ENCODE measurements around the gene CRISPLD2.

Gene CRISPLD2

DNA sequence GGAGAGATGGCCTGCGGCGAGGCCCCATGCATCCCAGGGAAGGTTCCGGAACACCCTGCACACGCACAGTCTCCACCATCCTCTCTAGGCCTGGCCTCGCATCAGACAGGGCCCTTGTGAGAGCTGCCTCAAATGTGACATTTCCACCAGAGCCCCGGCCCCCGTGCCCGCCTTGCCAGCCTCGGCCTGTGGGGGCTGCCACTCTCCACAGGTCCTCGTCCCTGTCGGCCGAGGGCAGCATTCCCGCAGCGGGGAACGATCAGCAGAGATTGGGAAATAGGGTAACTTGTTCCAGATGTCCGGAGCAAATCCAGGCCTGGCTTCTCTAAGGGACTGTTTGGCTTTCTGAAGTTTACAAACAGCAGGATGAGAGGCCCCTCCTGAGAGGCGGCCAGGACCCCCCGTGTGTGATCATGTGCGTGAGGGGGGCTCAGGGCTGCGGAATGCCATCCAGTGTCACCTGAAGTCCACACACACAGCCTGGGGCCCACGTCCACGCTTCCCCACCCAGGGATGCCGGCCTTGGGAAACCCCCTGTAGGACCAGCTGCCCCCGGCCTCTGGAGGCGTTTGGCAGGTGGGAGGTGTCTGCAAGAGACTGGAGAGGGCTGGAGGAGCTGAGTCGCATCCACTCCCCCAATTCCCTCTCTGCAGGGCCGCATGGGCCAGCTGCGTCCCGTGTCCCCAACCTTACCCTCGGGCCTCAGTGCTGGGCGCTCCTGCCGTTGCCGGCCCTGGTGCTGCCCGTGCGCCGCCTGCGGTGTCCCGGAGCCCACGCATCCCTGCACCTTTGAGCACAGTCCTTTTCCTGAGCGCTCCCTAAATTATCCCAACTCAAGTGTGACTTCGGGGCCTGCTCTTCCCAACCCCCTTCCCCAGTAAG, 121.1 kb downstream of the CRISPLD2 start:
- TF ChIP-seq, protein P1, sequence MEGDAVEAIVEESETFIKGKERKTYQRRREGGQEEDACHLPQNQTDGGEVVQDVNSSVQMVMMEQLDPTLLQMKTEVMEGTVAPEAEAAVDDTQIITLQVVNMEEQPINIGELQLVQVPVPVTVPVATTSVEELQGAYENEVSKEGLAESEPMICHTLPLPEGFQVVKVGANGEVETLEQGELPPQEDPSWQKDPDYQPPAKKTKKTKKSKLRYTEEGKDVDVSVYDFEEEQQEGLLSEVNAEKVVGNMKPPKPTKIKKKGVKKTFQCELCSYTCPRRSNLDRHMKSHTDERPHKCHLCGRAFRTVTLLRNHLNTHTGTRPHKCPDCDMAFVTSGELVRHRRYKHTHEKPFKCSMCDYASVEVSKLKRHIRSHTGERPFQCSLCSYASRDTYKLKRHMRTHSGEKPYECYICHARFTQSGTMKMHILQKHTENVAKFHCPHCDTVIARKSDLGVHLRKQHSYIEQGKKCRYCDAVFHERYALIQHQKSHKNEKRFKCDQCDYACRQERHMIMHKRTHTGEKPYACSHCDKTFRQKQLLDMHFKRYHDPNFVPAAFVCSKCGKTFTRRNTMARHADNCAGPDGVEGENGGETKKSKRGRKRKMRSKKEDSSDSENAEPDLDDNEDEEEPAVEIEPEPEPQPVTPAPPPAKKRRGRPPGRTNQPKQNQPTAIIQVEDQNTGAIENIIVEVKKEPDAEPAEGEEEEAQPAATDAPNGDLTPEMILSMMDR (IDR thresholded peaks at IDR 0.05; ENCODE audit: low read depth, low read length, missing control alignments): peak; percentile 9
- DNase-seq (ENCODE audit: extremely low read depth, low read depth): no peak
- no peak overlapping the region for H3K4me3 ChIP-seq (replicated peaks; ENCODE audit: low read depth, low read length)

DNA sequence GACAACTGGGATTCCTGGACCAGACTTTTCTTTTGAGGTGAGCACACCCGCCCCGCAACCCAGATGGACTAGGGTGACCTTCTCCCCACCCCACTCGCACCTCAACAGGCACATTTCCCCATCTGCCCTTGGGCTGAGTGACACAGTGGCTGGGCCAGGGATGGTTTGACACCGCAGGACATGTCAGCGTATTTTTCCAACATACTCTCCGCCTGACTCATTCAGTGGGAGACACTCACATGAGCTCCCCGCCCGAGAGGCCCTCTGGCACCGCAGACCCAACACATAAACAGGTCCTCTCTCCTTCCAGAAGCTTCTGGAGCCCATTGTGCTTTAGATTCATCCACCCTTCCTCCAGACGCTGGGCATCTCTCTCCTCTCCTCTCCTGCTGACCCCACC, 122.1 kb downstream of the CRISPLD2 start:
- DNase-seq (ENCODE audit: extremely low read depth, low read depth): no peak
- H3K4me3 ChIP-seq (replicated peaks; ENCODE audit: low read depth, low read length): no peak overlapping the region
- TF ChIP-seq, protein P1 (IDR thresholded peaks at IDR 0.05; ENCODE audit: low read depth, low read length, missing control alignments): no peak

DNA sequence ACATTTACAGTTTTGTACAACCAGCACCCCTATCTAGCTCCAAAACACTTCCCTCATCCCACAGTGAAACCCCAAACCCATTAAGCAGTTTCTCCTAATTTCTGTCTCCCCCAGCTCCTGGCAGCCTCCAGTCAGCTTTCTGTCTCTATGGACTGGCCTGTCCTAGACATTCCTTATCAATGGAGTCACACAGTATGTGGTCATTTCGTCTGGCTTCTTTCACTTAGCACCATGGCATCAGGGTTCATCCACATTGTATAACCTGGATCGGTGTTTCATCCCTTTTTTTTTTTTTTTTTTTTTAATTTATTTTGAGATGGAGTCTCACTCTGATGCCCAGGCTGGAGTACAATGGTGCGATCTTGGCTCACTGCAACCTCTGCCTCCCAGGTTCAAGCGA, 123.0 kb downstream of the CRISPLD2 start:
- H3K4me3 ChIP-seq (replicated peaks; ENCODE audit: low read depth, low read length): no peak overlapping the region
- TF ChIP-seq, protein P1 (IDR thresholded peaks at IDR 0.05; ENCODE audit: low read depth, low read length, missing control alignments): no peak
- no peak for DNase-seq (ENCODE audit: extremely low read depth, low read depth)

DNA sequence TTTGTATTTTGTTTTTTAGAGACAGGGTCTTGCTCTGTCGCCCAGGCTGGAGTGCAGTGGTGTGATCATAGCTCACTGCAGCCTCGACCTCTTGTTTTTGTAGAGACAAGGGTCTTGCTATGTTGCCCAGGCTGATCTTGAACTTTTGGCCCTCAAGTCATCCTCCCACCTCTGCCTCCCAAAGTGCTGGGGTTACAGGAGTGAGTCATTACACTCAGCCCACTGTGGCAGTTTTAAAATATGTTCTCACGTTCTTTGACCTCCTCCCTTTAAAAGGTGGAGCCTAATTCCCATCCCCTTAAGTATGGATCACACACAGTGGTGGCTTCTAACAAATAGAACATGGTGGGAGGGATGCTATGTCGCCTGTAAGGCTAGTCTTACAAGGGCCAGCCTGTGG, 123.8 kb downstream of the CRISPLD2 start:
- H3K4me3 ChIP-seq (replicated peaks; ENCODE audit: low read depth, low read length): no peak overlapping the region
- TF ChIP-seq, protein P1 (IDR thresholded peaks at IDR 0.05; ENCODE audit: low read depth, low read length, missing control alignments): no peak
- no peak for DNase-seq (ENCODE audit: extremely low read depth, low read depth)

DNA sequence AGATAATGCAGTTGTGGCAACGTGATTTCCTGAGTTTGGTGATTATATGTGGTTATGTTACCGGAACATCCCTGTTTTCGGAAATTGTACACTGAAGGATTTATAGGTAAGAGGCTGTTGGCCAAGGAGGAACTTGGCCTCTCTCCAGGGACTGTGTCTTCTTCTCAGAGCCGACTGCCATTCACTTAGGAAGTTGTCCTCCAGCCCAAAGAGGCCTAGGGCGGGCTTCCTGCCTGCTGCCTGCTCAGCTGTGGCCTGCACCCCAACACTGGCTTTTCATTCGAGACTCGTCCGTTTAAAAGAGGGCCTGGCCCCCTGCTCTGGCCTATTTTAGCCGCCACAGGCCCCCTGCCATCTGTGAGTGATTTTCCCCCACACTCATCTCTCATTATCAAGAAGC, 127.2 kb downstream of the CRISPLD2 start:
- TF ChIP-seq, protein P1 (IDR thresholded peaks at IDR 0.05; ENCODE audit: low read depth, low read length, missing control alignments): no peak
- DNase-seq (ENCODE audit: extremely low read depth, low read depth): no peak
- H3K4me3 ChIP-seq (replicated peaks; ENCODE audit: low read depth, low read length): no peak overlapping the region

DNA sequence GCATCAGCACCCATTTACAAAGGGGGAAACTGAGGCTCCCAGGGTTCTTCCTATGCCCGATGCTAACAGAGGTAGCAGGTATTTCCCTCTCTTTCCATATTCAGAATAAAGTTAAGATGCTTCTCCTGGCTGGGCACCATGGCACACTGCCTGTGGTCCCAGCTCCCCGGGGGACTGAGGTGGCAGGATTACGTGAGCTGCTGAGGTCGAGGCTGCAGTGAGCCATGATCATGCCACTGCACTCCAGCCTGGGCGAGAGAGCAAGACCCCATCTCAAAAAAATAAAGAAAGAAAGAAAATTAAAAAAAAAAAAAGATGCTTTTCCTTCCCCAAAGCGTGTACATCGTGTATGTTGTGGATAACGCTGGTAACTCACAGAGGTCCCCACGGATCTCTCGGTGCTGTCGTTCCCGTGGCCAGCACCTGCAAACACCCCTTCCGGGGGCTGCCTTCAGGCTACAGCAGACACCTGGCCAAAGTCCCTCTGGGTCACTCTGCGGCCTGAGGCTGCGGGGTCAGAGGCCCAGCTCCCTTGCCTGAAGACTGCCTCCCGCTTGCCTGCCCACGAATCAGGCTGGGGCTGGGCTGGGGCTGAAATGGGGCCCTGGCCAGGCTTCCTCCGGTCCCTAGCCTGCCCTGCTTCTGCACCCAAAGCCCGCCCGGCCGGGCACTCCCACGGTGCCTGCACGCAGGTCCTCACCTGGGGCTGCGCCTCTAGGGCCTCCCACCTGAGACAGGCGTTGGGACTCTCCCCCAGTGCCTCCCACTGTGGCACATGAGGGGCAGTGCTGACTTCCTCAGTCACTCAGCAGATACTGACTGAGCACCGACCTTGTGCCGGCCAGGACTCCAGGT, 128.4 kb downstream of the CRISPLD2 start:
- TF ChIP-seq, protein P1 (IDR thresholded peaks at IDR 0.05; ENCODE audit: low read depth, low read length, missing control alignments): no peak
- H3K4me3 ChIP-seq (replicated peaks; ENCODE audit: low read depth, low read length): no peak overlapping the region
- DNase-seq (ENCODE audit: extremely low read depth, low read depth): no peak
